HG02884 (cell line): ENCODE results near the gene OR51B4.
"Not testable (repeated sequence)": the region's sequence is repeated elsewhere in the genome, so short reads cannot be mapped to it uniquely, and the experiment has no call there.

Source experiments
- ATAC-seq: cut with Tn5 transposase; IDR thresholded peaks from one replicate; pipeline ENCODE4 v1.9.1; 2021; ENCODE audit warnings: mild to moderate bottlenecking, moderate library complexity; ENCODE audit not compliant: unreplicated experiment

Gene OR51B4

GRCh38 chr11:5301846-5302245 is at the start of gene OR51B4:
OR51B4 (minus strand) TSS chr11:5301946; CDS start chr11:5301946, 0 bp downstream.
- no peak for ATAC-seq

- no peak for ATAC-seq
These were observed 49.5 kb upstream of the OR51B4 start, which contains the start of gene OR51B6 for GRCh38 chr11:5351208-5351607. OR51B6 (plus strand) TSS chr11:5351508; CDS start chr11:5351508, 0 bp downstream.

GRCh38 chr11:5349550-5349949 is 47.8 kb upstream of the OR51B4 start:
- no peak for ATAC-seq

- ATAC-seq, result no peak
These were observed 46.9 kb upstream of the OR51B4 start for GRCh38 chr11:5348551-5349194.

- ATAC-seq, result no peak
These were observed 44.1 kb upstream of the OR51B4 start for GRCh38 chr11:5345831-5346230.

GRCh38 chr11:5343474-5344335 is 42.0 kb upstream of the OR51B4 start, which contains the start of gene OR51B5:
OR51B5 (minus strand) TSS chr11:5343524; CDS start chr11:5343524, 0 bp downstream.
- ATAC-seq, result no peak

- no peak for ATAC-seq
These were observed 38.1 kb upstream of the OR51B4 start for GRCh38 chr11:5339771-5340322.

GRCh38 chr11:5337253-5337652 is 35.5 kb upstream of the OR51B4 start:
- not testable (repeated sequence) for ATAC-seq

GRCh38 chr11:5336331-5336730 is 34.6 kb upstream of the OR51B4 start:
- ATAC-seq, result no peak

GRCh38 chr11:5335170-5335569 is 33.4 kb upstream of the OR51B4 start:
- no peak for ATAC-seq

GRCh38 chr11:5324197-5324596 is 22.5 kb upstream of the OR51B4 start, which contains the start of gene OR51B2:
OR51B2 (minus strand) TSS chr11:5324297; CDS start chr11:5324297, 0 bp downstream.
- ATAC-seq, result no peak

- ATAC-seq, result no peak
These were observed 15.5 kb upstream of the OR51B4 start for GRCh38 chr11:5317292-5317691.

- ATAC-seq, result not testable (repeated sequence)
These were observed 11.7 kb upstream of the OR51B4 start for GRCh38 chr11:5313326-5314023.

- no peak for ATAC-seq
These were observed 8.7 kb upstream of the OR51B4 start for GRCh38 chr11:5310423-5310822.

- no peak for ATAC-seq
These were observed 5.7 kb upstream of the OR51B4 start for GRCh38 chr11:5307256-5308019.

- no peak for ATAC-seq
These were observed 2.3 kb upstream of the OR51B4 start for GRCh38 chr11:5304046-5304445.

- ATAC-seq, result no peak
These were observed 1.9 kb upstream of the OR51B4 start for GRCh38 chr11:5303626-5304025.

- ATAC-seq, result no peak
These were observed 1.5 kb downstream of the OR51B4 start for GRCh38 chr11:5300251-5300650.

- no peak for ATAC-seq
These were observed 3.3 kb downstream of the OR51B4 start for GRCh38 chr11:5298451-5298850.

- no peak for ATAC-seq
These were observed 3.9 kb downstream of the OR51B4 start for GRCh38 chr11:5297721-5298323.
